ENCODE results near the gene WDR5B.

Gene WDR5B

DNA sequence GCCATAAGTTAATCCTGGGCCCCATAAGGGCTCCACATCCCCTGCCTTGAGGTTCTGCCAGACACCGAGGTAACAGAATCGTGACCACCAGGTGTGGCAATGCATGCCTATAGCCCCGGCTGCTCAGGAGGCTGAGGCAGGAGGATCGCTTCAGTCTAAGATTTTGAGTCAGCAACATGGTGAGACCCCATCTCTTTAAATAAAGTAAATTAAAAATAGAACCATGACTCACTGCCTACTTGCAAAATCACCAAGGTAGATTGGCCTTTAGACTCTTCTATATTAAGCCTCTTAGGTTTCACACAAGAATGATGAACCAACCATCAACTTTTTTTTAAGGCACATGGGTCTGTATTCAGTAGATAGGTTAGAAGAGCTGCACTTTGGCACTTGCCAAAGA, 9.7 kb downstream of the WDR5B start:
- Histone ChIP-seq H3K4me3 (ENCODE audit: low read depth, low read length) (no peak overlapping the region), H3K36me3 (ENCODE audit: control insufficient read depth, insufficient read depth, low read length) (peaks cover 11% of the 10 kb centered on the region), H3K9ac (ENCODE audit: low read depth, low read length) (no peak overlapping the region)

DNA sequence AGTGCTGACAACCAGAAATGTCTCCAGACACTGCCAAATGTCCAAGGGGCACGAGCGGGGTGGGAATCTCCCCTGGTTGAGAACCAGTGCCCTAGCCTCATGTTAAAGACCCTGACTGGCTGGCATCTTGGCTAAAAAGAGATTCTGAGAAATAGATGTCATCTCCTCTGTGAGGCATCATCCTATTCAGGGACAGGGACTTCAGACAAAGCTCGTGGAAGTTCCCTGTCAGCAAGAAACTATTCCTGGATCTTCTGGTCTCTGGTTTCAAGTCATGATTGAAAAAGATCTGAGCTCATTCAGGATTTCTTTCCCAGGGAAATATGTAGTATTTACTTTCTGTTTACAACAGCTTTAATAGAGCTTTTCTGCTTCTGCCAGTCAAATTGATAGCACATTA, 10.8 kb downstream of the WDR5B start:
- no peaks in the 10 kb centered on the region for H3K4me1 ChIP-seq (ENCODE audit: control insufficient read depth, insufficient read depth, low read length)
- peaks cover 11% of the 10 kb centered on the region for H3K36me3 ChIP-seq (ENCODE audit: control insufficient read depth, insufficient read depth, low read length)
- no peaks in the 10 kb centered on the region for H3K27me3 ChIP-seq (ENCODE audit: control insufficient read depth, insufficient read depth, low read length)
- no peaks in the 10 kb centered on the region for H3K9me3 ChIP-seq (ENCODE audit: control insufficient read depth, insufficient read depth, low read length)
- no peak overlapping the region for H3K9ac ChIP-seq (ENCODE audit: low read depth, low read length)
- H3K4me3 ChIP-seq (ENCODE audit: low read depth, low read length) = no peak overlapping the region

More for the DNA sequence above, 9.7 kb downstream of the WDR5B start:
- Histone ChIP-seq H3K4me1 (ENCODE audit: control insufficient read depth, insufficient read depth, low read length) (no peaks in the 10 kb centered on the region), H3K27me3 (ENCODE audit: control insufficient read depth, insufficient read depth, low read length) (no peaks in the 10 kb centered on the region), H3K9me3 (ENCODE audit: control insufficient read depth, insufficient read depth, low read length) (no peaks in the 10 kb centered on the region)

DNA sequence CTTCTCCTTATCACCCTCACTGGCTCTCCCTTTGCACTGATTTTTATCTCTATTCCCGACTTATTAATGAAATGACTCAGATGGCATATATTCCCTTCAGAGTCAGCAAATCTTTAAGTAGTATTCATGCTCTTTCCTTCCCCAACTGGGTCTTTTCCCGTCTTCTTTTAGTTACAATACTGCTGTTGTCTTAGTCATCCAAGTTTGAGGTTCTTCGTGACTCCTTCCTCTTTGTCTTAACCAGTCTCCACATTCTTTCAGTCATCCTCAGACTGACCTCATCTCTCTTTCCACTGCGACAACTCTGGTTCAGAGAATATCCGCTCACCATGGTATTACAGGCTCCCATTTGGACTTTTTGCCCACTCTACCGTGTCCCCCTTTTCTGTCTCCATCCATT, 12.4 kb downstream of the WDR5B start:
- Histone ChIP-seq H3K4me3 (ENCODE audit: low read depth, low read length) (no peak overlapping the region), H3K36me3 (ENCODE audit: control insufficient read depth, insufficient read depth, low read length) (peaks cover 11% of the 10 kb centered on the region), H3K27me3 (ENCODE audit: control insufficient read depth, insufficient read depth, low read length) (no peaks in the 10 kb centered on the region), H3K4me1 (ENCODE audit: control insufficient read depth, insufficient read depth, low read length) (no peaks in the 10 kb centered on the region), H3K9ac (ENCODE audit: low read depth, low read length) (no peak overlapping the region), H3K9me3 (ENCODE audit: control insufficient read depth, insufficient read depth, low read length) (no peaks in the 10 kb centered on the region)

DNA sequence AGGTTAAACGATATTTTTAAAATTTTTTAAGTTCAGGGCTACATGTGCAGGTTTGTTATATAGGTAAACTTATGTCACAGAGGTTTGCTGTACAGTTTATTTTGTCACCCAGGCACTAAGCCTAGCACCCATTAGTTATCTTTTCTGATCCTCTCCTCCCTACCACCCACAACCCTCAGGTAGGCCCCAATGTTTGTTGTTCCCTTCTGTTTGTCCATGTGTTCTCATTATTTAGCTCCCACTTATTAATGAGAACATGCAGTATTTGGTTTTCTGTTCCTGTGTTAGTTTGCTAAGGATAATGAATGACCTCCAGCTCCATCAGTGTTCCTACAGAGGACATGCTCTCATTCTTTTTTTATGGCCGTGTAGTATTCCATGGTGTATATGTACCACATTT, 16.9 kb downstream of the WDR5B start:
- H3K4me1 ChIP-seq (ENCODE audit: control insufficient read depth, insufficient read depth, low read length) = no peaks in the 10 kb centered on the region
- no peaks in the 10 kb centered on the region for H3K27me3 ChIP-seq (ENCODE audit: control insufficient read depth, insufficient read depth, low read length)
- peaks cover 3% of the 10 kb centered on the region for H3K36me3 ChIP-seq (ENCODE audit: control insufficient read depth, insufficient read depth, low read length)
- no peaks in the 10 kb centered on the region for H3K9me3 ChIP-seq (ENCODE audit: control insufficient read depth, insufficient read depth, low read length)
- no peak overlapping the region for H3K4me3 ChIP-seq (ENCODE audit: low read depth, low read length)
- no peak overlapping the region for H3K9ac ChIP-seq (ENCODE audit: low read depth, low read length)

DNA sequence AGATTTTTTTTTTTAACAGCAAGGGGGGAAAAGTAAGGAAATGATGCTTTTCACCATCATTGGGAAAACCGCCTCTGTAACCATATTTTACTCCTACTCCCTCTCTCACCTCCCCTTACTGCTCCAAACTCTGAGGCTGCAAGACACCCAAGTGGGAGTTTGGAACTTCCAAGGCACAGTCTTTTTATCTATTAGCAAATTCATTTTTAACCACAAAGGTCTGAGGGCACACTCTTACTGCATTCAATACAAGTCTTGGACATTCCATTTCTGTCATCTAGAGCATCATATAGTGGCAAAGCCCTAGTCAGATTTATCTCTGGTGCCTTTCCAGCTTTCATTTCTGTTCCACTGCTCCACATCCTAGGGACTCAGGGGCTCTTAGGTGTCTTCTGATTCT, 18.7 kb downstream of the WDR5B start:
- H3K36me3 ChIP-seq (ENCODE audit: control insufficient read depth, insufficient read depth, low read length) = no peaks in the 10 kb centered on the region
- no peaks in the 10 kb centered on the region for H3K27me3 ChIP-seq (ENCODE audit: control insufficient read depth, insufficient read depth, low read length)

DNA sequence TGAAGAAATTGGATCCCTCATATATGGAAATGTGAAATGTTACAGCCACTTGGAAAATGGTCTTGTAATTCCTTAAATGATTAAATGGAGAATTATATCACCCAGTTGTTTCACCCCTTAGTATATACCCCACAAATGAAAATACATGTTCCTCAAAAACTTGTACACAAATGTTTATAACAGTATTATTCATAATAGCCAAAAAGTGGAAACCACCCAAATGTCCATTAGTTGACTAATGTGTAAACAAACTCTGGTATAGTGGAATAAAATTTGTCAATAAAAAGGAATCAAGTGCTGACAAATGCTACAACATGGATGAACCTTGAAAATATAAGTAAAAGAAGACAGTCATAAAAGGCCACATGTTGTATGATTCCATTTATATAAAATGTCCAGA, 19.4 kb downstream of the WDR5B start:
- H3K9me3 ChIP-seq (ENCODE audit: control insufficient read depth, insufficient read depth, low read length) = no peaks in the 10 kb centered on the region
- no peak overlapping the region for H3K4me3 ChIP-seq (ENCODE audit: low read depth, low read length)
- H3K4me1 ChIP-seq (ENCODE audit: control insufficient read depth, insufficient read depth, low read length) = no peaks in the 10 kb centered on the region
- H3K36me3 ChIP-seq (ENCODE audit: control insufficient read depth, insufficient read depth, low read length) = no peaks in the 10 kb centered on the region
- no peaks in the 10 kb centered on the region for H3K27me3 ChIP-seq (ENCODE audit: control insufficient read depth, insufficient read depth, low read length)
- no peak overlapping the region for H3K9ac ChIP-seq (ENCODE audit: low read depth, low read length)

More for the DNA sequence above, 18.7 kb downstream of the WDR5B start:
- Histone ChIP-seq H3K9ac (ENCODE audit: low read depth, low read length) (no peak overlapping the region), H3K9me3 (ENCODE audit: control insufficient read depth, insufficient read depth, low read length) (no peaks in the 10 kb centered on the region), H3K4me1 (ENCODE audit: control insufficient read depth, insufficient read depth, low read length) (no peaks in the 10 kb centered on the region), H3K4me3 (ENCODE audit: low read depth, low read length) (no peak overlapping the region)

DNA sequence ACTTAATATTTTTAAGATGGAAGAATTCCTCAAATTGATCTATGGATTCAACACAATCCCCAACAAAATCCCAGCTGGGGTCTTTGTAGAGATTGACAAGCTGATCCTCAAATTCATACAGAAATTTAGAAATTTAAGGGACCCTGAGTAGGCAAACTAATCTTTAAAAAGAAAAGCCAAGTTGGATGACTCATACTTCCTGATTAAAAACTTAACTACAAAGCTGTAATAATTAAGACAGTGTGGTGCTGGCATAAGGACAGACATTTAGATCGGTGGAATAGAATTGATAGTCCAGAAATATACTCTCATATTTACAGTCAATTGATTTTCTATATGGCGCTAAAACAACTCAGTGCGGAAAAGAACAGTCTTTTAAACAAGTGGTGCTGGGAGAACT, 20.3 kb downstream of the WDR5B start:
- Histone ChIP-seq H3K9me3 (ENCODE audit: control insufficient read depth, insufficient read depth, low read length) (no peaks in the 10 kb centered on the region), H3K27me3 (ENCODE audit: control insufficient read depth, insufficient read depth, low read length) (no peaks in the 10 kb centered on the region), H3K36me3 (ENCODE audit: control insufficient read depth, insufficient read depth, low read length) (no peaks in the 10 kb centered on the region), H3K4me1 (ENCODE audit: control insufficient read depth, insufficient read depth, low read length) (no peaks in the 10 kb centered on the region), H3K9ac (ENCODE audit: low read depth, low read length) (no peak overlapping the region), H3K4me3 (ENCODE audit: low read depth, low read length) (no peak overlapping the region)

DNA sequence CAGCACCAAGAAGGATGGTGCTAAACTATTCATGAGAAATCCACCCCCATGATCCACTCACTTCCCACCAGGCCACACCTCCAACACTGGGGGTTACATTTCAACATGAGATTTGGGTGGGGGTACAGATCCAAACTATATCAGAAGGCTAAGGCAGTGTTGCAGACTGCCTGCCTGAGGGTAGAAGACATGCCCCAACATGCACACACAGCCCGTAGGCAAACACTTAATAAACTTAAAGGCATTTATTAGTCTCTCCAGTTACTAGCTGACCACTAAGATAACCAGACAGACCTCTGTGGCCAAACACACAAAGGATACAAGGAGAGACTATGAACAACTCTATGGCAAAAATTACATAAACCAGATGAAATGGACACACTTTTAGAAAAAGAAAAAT, 21.7 kb downstream of the WDR5B start:
- no peaks in the 10 kb centered on the region for H3K9me3 ChIP-seq (ENCODE audit: control insufficient read depth, insufficient read depth, low read length)
- no peaks in the 10 kb centered on the region for H3K4me1 ChIP-seq (ENCODE audit: control insufficient read depth, insufficient read depth, low read length)
- no peak overlapping the region for H3K4me3 ChIP-seq (ENCODE audit: low read depth, low read length)
- no peaks in the 10 kb centered on the region for H3K27me3 ChIP-seq (ENCODE audit: control insufficient read depth, insufficient read depth, low read length)
- no peaks in the 10 kb centered on the region for H3K36me3 ChIP-seq (ENCODE audit: control insufficient read depth, insufficient read depth, low read length)
- no peak overlapping the region for H3K9ac ChIP-seq (ENCODE audit: low read depth, low read length)

DNA sequence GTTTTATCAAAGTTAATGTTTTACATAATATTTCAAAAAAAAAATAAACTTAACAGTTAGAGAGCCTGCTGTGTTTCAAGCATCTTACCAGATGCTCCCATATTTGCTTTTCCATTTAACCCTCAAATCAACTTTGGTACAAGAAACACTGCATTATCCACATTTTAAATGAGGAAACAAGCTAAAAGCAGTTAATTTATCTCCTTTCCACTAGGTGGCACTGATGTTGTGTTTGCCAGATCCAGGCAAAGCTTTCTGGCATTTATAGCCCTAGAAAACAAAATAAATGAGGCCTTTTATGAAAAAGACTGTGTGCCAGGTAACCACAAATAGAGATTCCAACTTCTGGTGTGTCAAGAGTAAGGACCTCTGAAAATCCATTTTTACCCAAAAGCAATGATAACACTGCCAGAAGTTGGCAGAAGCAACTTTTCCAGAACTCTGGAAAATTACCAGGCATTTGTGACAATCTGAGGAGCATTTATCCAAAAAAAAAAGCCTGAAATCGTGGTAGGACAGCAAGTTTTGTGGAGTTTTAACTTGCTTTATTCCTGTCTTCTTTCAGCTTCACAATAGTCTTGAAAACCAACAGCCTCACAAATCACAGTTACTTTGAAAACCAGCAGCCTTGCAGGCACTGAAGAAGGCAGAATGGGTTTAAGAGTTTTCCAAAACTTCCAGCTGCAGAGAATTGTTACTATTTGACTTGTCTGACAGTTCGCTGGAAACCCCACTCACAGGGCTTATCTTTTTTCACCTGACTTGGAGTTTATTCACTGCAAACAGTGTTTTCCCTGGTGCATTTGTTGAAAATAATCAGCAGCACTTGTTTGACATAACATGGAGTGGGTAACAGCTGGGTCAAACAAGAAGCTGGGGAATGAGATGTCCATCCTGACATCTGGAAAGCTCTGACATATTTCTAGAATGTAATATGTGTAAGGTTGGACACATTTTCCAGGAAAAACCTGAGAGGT, 22.7 kb downstream of the WDR5B start:
- H3K4me1 ChIP-seq (ENCODE audit: control insufficient read depth, insufficient read depth, low read length) = no peaks in the 10 kb centered on the region
- H3K27me3 ChIP-seq (ENCODE audit: control insufficient read depth, insufficient read depth, low read length) = no peaks in the 10 kb centered on the region

DNA sequence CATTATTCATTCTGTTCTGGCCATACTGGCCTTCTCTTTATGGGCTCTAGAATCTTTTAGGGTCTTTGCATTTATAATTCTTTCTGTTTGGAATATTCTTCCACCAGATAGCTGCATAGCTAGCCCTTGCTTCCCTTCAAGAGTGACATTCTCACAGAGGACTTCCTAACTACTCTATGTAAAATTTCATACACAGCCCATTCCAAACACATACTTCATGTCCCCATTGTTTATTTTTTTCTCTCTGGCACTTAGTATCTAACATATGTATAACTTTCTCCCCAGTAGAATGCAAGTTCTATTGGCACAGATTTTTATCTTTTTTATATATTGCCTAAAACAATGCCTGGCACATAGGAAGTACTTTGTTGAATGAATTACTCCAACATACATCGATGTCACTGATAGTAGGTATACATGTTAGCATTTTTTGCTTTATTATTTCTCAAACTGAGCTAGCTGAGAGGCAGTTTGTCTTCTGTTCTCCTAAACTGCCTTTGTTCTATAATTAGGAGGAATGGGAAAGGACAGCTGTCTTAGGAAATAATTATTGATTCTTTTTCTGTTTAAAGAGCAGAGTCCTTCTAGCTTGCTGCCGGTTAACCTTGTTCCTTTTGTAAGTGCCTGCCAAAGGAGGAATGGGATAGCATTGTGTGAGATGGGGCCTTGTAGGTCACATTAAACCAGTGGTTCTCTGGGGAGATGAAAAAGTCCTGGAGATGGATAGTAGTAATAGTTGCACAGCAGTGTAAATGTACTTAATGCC, 24.0 kb downstream of the WDR5B start:
- H3K4me1 ChIP-seq (ENCODE audit: control insufficient read depth, insufficient read depth, low read length) = no peaks in the 10 kb centered on the region
- no peaks in the 10 kb centered on the region for H3K27me3 ChIP-seq (ENCODE audit: control insufficient read depth, insufficient read depth, low read length)
- H3K9ac ChIP-seq (ENCODE audit: low read depth, low read length) = no peak overlapping the region

More for the DNA sequence above, 22.7 kb downstream of the WDR5B start:
- H3K9me3 ChIP-seq (ENCODE audit: control insufficient read depth, insufficient read depth, low read length) = no peaks in the 10 kb centered on the region
- no peak overlapping the region for H3K4me3 ChIP-seq (ENCODE audit: low read depth, low read length)
- H3K36me3 ChIP-seq (ENCODE audit: control insufficient read depth, insufficient read depth, low read length) = no peaks in the 10 kb centered on the region
- no peak overlapping the region for H3K9ac ChIP-seq (ENCODE audit: low read depth, low read length)

DNA sequence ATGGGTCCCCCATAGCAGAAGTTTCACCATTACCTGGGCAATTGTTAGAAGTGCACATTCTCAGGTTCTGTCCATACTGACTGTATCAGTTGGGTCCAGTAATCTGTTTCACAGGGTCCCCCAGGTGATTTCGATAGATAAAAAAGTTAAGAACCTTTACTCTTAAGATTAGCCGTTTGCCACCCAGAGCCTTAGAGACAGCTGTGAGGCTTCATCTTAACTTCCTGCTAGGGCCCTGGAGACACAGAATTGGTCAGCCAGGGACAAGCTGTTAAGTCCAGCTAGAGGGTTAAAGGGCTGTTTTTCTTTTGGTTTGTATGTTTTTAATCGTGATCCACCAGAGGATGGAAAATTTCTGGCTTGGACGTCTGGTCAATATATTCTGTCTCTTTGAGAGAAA, 25.2 kb downstream of the WDR5B start:
- Histone ChIP-seq H3K9me3 (ENCODE audit: control insufficient read depth, insufficient read depth, low read length) (no peaks in the 10 kb centered on the region), H3K27me3 (ENCODE audit: control insufficient read depth, insufficient read depth, low read length) (no peaks in the 10 kb centered on the region), H3K9ac (ENCODE audit: low read depth, low read length) (no peak overlapping the region), H3K4me3 (ENCODE audit: low read depth, low read length) (no peak overlapping the region), H3K4me1 (ENCODE audit: control insufficient read depth, insufficient read depth, low read length) (no peaks in the 10 kb centered on the region), H3K36me3 (ENCODE audit: control insufficient read depth, insufficient read depth, low read length) (no peaks in the 10 kb centered on the region)

More for the DNA sequence above, 24.0 kb downstream of the WDR5B start:
- Histone ChIP-seq H3K9me3 (ENCODE audit: control insufficient read depth, insufficient read depth, low read length) (no peaks in the 10 kb centered on the region), H3K36me3 (ENCODE audit: control insufficient read depth, insufficient read depth, low read length) (no peaks in the 10 kb centered on the region), H3K4me3 (ENCODE audit: low read depth, low read length) (no peak overlapping the region)

DNA sequence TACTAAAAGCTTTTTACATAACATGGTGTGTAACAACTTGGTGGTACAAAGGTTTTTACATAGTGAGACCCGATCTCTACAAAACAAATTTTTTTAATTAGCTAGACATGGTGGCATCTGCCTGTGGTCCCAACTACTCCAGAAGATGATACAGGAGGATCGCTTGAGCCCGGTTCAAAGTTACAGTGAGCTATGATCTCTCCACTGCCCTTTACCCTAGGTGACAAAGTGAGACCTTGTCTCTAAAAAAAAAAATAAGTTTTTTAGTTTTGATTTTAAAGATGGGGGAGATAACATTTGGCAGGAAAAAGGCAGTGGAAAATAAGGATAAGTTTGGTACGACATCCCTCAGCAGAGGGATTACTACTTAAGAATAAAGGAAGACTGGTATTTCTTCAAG, 26.0 kb downstream of the WDR5B start:
- Histone ChIP-seq H3K36me3 (ENCODE audit: control insufficient read depth, insufficient read depth, low read length) (no peaks in the 10 kb centered on the region), H3K4me1 (ENCODE audit: control insufficient read depth, insufficient read depth, low read length) (no peaks in the 10 kb centered on the region), H3K9me3 (ENCODE audit: control insufficient read depth, insufficient read depth, low read length) (no peaks in the 10 kb centered on the region), H3K4me3 (ENCODE audit: low read depth, low read length) (no peak overlapping the region), H3K27me3 (ENCODE audit: control insufficient read depth, insufficient read depth, low read length) (no peaks in the 10 kb centered on the region), H3K9ac (ENCODE audit: low read depth, low read length) (no peak overlapping the region)
